ENCODE measurements around the gene RBM20. TPM values are rescaled to one million over a fixed set of nuclear protein-coding genes. Genes with fewer than 3 reads are reported as not detected.

The RBM20 gene
- total and polyA plus RNA-seq, 10 of the 15 experiments (the other 5 are each of a cell fraction or from before 2014, with no cell fraction given), result 0.04 to 0.26 (median 0.15) TPM

DNA sequence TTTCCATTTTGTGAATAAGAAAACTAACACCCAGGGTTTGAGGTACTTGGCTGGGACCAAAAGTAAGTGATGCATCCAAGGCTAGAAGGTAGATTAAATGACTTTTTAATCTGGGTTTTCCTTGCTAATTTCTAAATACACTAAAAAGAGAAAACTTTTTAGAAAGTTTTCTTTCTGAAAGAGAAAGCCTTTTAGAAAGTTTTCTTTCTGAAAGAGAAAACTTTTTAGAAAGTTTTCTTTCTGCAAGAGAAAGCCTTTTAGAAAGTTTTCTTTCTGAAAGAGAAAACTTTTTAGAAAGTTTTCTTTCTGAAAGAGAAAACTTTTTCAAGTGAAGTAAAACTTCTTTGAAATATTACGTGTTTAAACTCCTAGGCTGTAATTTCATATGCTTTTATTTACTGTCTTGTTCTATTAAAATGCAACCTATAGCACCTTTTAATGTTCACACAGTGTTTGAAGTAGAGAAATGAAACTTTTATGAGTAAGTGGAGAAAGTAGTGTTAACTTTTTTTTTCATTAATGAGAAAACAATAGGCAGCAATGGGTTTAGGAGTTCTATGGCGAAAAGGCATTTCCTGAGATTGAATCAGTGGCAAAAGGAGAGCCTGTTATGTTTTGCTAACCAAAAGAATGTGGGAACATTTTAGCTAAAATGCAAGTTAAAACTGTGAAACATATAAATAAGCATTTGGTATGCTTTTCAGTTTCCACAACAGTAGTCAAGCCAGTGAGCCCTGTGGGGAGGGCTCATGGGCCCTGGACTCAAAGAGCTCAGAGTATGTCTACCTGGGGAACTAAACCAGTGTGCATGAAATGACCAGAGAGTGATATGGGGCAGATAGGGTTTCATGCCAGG lies 103.7 kb downstream of the RBM20 start (continued):
- TF ChIP-seq, protein P1, sequence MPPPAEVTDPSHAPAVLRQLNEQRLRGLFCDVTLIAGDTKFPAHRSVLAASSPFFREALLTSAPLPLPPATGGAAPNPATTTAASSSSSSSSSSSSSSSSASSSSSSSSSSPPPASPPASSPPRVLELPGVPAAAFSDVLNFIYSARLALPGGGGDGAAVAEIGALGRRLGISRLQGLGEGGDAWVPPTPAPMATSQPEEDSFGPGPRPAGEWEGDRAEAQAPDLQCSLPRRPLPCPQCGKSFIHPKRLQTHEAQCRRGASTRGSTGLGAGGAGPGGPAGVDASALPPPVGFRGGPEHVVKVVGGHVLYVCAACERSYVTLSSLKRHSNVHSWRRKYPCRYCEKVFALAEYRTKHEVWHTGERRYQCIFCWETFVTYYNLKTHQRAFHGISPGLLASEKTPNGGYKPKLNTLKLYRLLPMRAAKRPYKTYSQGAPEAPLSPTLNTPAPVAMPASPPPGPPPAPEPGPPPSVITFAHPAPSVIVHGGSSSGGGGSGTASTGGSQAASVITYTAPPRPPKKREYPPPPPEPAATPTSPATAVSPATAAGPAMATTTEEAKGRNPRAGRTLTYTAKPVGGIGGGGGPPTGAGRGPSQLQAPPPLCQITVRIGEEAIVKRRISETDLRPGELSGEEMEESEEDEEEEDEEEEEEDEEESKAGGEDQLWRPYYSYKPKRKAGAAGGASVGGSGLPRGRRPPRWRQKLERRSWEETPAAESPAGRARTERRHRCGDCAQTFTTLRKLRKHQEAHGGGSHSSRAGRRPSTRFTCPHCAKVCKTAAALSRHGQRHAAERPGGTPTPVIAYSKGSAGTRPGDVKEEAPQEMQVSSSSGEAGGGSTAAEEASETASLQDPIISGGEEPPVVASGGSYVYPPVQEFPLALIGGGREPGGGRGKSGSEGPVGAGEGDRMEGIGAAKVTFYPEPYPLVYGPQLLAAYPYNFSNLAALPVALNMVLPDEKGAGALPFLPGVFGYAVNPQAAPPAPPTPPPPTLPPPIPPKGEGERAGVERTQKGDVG (CRISPR knock-in tag; IDR thresholded peaks at IDR 0.05), result no peak
- TF ChIP-seq MTA2 (IDR thresholded peaks at IDR 0.05; ENCODE audit: low read depth), result peak; percentile 26; the same call in 1 of the 2 replicates
- peak in 1 of 2 experiments; percentile 33; a peak in 2 of 4 replicates for TF ChIP-seq IKZF2 (IDR thresholded peaks at IDR 0.05)
- 0 out of 2 replicates have a peak, but pooled peaks have one; percentile 28 for TF ChIP-seq RELB (IDR thresholded peaks at IDR 0.05; ENCODE audit: low read depth)
- TF ChIP-seq MEF2B (IDR thresholded peaks at IDR 0.05; ENCODE audit: partially characterized antibody, poor library complexity, severe bottlenecking), result peak; percentile 50

Data from GM12878 (cell line).